Renal cortex interstitium (tissue), 3 donors: ENCODE results near the gene PCSK1. TPM values are rescaled to one million over a fixed set of nuclear protein-coding genes. Genes with fewer than 3 reads are reported as not detected.

ENCODE experiments used
- polyA plus RNA-seq, 3 donors: library from polyadenylated mRNA; unstranded; fragments of 120-200 nt; gene quantifications; one replicate each; pipeline ENCODE4 v1.2.1, GENCODE V29; 2013; ENCODE audit not compliant: insufficient read length in 3 of 3

The PCSK1 gene
- polyA plus RNA-seq, 3 donors, result 0.19 to 0.27 (median 0.21) TPM

Other genes with a start within 250 kb of the PCSK1 start
- 100 to 1,000 TPM; 124 to 156 (median 136) TPM for gene CAST, start 229.1 kb upstream of the PCSK1 start, polyA plus RNA-seq